SHP77 treated with DMSO at 0.1 percent for 48 hours (cell line): Measurements from ENCODE around the gene RUNX1.

ENCODE experiments used
- DNase-seq: peaks from one replicate; lab custom pipeline; 2025; lab: John Stamatoyannopoulos, UW

RUNX1 gene

DNA sequence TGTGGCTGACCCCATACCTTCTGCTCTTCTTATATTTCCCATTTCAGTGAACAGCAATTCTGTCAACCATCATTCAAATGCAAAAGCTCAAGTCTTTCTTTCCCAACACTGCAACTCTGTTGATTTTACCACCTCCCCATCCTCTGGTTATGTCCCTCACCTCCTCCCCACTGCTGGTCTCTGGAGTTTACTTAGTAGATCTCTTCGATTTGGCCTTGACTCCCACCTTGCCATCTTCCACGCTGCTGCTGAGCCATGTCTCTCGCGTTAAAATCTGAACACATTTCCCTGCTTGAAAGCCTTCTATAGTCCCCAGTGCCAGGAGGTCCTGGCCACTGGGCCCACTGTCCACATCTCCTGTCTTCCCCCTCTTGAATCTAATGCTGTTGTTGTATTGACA, 125.5 kb downstream of the RUNX1 start:
- no peak for DNase-seq

GRCh38 chr21:34923202-34923601, 125.9 kb downstream of the RUNX1 start:
- no peak for DNase-seq

- DNase-seq, result no peak
These were observed 126.6 kb downstream of the RUNX1 start for GRCh38 chr21:34922479-34922878.

- no peak for DNase-seq
These were observed 128.0 kb downstream of the RUNX1 start for GRCh38 chr21:34921151-34921550.

DNA sequence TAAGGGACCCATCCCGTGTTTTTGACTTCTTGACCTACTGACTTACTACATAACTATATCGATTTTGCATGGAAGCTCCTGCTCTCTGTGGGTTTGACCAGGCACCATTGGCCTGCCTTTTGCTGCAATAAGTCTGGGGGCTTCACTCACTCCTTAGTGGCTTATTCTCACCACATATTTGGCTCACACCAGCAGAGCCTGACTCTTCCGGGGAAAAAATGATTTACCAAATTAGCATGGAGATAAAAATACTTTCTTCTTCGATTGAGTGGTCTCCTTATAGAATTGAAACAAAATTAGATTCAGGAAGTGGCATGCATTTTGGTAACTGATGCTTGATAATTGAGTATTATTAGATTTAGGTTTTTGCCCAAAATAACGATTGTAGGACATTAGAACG, 129.7 kb downstream of the RUNX1 start:
- DNase-seq, result no peak

GRCh38 chr21:34916446-34916845, 132.7 kb downstream of the RUNX1 start:
- no peak for DNase-seq

GRCh38 chr21:34915364-34915841, 133.7 kb downstream of the RUNX1 start:
- DNase-seq, result no peak

DNA sequence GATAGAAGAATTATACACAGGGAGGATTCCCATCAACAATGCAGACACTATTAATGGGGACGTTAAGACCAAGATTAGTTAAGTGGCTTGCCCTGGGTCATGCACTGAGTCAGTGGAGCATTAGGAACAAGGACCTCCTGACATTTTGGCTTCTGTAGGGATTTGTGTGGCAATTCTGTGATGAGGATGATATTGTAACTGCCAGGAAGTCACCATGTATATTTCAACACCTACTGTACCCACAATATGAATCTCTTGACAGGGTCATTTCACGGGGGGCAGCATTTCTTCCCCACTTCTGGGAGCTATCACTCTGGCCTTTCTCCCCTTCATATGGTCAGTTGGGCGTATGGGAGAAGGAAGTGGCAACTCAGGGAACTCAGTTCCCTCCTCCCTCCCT, 134.9 kb downstream of the RUNX1 start:
- DNase-seq, result no peak

DNA sequence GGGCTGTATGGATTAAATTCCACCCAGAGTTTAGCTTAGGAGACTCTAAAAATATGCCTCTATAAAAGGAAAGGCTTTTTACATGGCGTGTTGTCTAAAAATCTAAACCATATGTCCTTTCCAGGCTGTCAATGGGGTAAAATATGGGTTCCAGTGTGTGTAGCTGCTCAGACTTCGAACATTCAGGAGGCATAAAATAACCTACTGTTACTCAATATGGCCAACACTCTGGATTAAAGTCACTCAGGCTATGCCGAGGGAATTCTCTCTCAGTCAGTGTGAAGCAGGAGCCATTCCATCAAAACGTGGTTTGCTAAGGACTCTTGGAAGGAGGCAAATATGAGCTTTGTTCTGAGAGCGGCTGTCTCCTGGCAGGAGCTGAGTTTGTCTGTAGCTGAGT, 135.3 kb downstream of the RUNX1 start:
- no peak for DNase-seq

DNA sequence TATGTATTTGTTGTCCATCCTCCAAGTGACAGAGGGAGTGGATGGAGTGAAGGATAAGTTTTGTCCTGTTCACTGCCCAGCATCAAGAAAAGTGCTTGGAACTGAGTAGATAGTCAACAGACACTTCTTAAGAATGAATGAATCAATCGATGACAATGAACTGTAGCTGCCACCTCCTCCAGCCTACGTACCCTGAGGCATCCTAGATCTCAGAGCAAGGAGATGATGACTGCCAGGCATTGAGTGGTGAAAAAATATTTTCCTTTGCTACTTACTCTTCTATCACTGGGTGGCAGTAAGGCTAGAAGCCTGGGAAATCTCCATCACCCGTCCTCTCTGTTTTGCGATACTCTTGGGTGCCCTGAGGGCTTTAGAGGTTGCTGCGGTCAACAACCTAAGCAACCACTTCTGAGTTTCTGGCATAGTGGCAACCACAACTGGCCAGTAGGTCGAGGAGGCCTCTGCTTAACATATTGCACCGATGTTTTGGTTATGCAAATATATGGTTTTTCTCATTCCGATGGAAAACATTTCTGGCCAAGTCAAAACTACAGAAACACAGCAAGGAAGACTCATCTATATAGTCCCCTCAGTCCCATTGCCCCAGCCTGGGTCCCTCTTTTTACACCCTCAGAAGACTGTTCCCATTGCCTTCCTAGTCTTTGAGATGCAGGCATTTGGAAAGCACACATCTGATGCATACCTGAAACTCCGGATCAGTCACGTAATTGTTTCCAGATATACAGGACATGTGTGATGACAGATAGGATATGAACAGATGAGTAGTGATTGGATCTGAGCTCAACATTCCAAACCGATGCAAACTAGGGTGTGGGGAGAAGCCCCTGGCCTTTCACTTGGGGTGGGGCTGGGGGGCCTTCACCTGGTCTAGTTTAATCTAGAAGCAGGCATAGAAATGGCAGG, 136.8 kb downstream of the RUNX1 start:
- DNase-seq, result no peak

- no peak for DNase-seq
These were observed 137.7 kb downstream of the RUNX1 start for GRCh38 chr21:34911360-34911759.

DNA sequence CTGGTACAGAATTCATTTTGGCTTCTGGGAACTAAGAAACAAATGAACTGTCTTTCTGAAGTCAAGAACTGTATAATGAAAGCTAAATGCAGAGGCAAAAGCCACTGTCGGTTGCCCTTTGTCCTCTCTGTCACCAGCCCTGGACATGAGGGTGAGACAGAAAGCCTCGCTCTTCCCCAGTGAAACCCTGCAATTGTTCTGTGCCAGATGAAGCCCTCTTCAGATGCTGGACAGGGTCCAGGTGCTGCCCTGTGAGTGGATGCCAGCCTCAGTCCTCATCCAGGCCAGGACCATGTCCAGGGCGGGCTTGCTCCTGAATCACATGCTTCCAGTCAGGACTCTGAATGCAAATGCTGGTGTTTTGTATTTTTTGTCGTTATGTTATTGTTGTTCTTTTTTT, 138.7 kb downstream of the RUNX1 start:
- DNase-seq, result no peak

DNA sequence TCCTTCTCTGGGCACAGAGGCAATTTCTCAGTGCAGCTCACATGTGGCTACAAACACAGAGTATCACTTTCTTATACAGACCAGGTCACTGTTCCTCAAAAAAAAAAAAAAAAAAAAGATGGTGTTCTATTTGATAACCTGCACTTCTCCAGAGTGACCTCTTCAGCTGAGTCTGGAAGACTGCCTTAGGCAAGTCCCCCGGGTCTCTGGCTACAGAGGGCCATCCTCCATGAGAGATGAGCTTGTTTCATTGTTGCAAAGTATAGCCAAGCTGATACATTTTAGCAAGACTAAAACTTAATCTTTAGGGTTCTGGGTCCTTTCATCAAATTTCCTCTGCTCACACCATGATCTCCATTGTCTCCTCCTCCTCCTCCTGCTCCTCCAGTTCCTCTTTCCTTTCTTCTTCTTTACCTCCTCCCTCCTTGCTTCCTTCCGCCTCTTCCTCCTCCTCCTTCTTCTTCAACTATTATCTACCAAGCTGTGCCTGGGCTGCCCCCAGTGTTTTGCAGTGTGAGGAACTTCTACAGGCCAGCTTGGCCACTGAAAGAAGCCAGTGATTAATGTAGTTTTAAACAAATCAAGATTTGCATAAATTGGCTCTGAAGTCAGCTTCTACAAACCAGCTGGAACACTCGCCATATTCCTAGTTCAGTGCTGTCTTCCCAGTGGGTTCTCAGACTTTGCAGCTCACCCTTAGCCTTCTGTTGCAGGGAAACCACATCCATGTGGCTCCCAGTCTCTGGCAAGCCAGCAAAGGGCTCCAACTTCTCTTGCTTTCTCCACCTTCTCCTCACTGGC, 139.4 kb downstream of the RUNX1 start:
- DNase-seq, result no peak

- DNase-seq, result no peak
These were observed 140.6 kb downstream of the RUNX1 start for GRCh38 chr21:34908419-34909055.

GRCh38 chr21:34907461-34908418, 141.4 kb downstream of the RUNX1 start:
- no peak for DNase-seq

GRCh38 chr21:34906401-34906800, 142.7 kb downstream of the RUNX1 start:
- no peak for DNase-seq

DNA sequence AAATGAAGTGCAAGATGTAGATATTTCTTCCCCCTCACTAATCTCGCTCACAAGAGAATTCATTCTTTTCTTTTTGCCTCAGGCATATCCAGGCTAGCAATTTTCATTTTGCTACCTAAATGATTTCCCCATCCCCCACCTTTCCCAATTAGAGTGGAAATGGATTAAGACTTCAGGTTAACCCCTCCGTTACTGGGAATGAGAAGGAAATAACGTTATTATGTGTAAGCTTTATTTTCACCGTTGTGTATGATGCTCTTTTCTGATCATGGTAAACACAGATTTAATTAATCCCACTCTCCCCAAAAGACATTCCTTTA, 143.9 kb downstream of the RUNX1 start:
- no peak for DNase-seq

- DNase-seq, result no peak
These were observed 144.4 kb downstream of the RUNX1 start for GRCh38 chr21:34904526-34905217.

- no peak for DNase-seq
These were observed 148.7 kb downstream of the RUNX1 start for GRCh38 chr21:34900376-34900775.

- DNase-seq, result no peak
These were observed 149.3 kb downstream of the RUNX1 start for GRCh38 chr21:34899760-34900159.

- DNase-seq, result no peak
These were observed 149.8 kb downstream of the RUNX1 start for GRCh38 chr21:34899302-34899701.
